Astrocyte (in vitro differentiated cells and primary cell): ENCODE data around the gene PCED1B. TPM values are rescaled to one million over a fixed set of nuclear protein-coding genes. Genes with fewer than 3 reads are reported as not detected.

Experiments
- DNase-seq: peaks from one replicate; pipeline ENCODE4 v3.0.0-alpha.2; 2010; ENCODE audit warnings: low read depth
- FAIRE-seq: peaks from 2 replicates; lab custom pipeline; 2011; peaks lifted over from hg19 to GRCh38; lab: Jason Lieb, UNC
- H2AFZ ChIP-seq: 2 replicates; pipeline ENCODE4 v1.6.0; 2012; ENCODE audit warnings: low read depth, low read length, inconsistent platforms
- H3K27ac ChIP-seq: 2 replicates; pipeline ENCODE4 v1.5.1; 2011; ENCODE audit warnings: low read depth, low read length, inconsistent platforms
- H3K27me3 ChIP-seq: 2 replicates; pipeline ENCODE4 v1.6.0; 2011; ENCODE audit warnings: low read length, inconsistent platforms; ENCODE audit not compliant: insufficient read depth
- H3K36me3 ChIP-seq: 2 replicates; pipeline ENCODE4 v1.5.1; 2011; ENCODE audit warnings: low read length, inconsistent platforms; ENCODE audit not compliant: insufficient read depth
- H3K4me1 ChIP-seq: 2 replicates; pipeline ENCODE4 v1.5.1; 2011; ENCODE audit warnings: low read length, inconsistent platforms; ENCODE audit not compliant: insufficient read depth
- H3K4me2 ChIP-seq: 2 replicates; pipeline ENCODE4 v1.6.0; 2012; ENCODE audit warnings: low read length, inconsistent platforms
- H3K4me3 ChIP-seq: 2 replicates; pipeline ENCODE4 v1.5.1; 2011; ENCODE audit warnings: low read depth, mild to moderate bottlenecking, low read length, inconsistent platforms; ENCODE audit not compliant: insufficient read depth
- H3K79me2 ChIP-seq: 2 replicates; pipeline ENCODE4 v1.6.0; 2012; ENCODE audit warnings: mild to moderate bottlenecking, low read length, inconsistent platforms; ENCODE audit not compliant: insufficient read depth
- H3K9ac ChIP-seq: 2 replicates; pipeline ENCODE4 v1.6.0; 2012; ENCODE audit warnings: mild to moderate bottlenecking, low read length, inconsistent platforms
- H3K9me3 ChIP-seq: 2 replicates; pipeline ENCODE4 v1.5.1; 2012; ENCODE audit warnings: low read depth, mild to moderate bottlenecking, low read length, inconsistent platforms; ENCODE audit not compliant: insufficient read depth
- H4K20me1 ChIP-seq: 2 replicates; pipeline ENCODE4 v1.6.0; 2012; ENCODE audit warnings: low read length, inconsistent platforms; ENCODE audit not compliant: insufficient read depth
- H3K27ac Mint-ChIP-seq: one replicate; pipeline ENCODE4 v1.8.0; 2021; ENCODE audit warnings: mild to moderate bottlenecking, mixed read lengths; ENCODE audit not compliant: unreplicated experiment
- H3K27me3 Mint-ChIP-seq: one replicate; pipeline ENCODE4 v1.8.0; 2021; ENCODE audit warnings: low read depth, mixed read lengths; ENCODE audit not compliant: unreplicated experiment
- H3K36me3 Mint-ChIP-seq: one replicate; pipeline ENCODE4 v1.8.0; 2021; ENCODE audit warnings: low read depth, mixed read lengths; ENCODE audit not compliant: unreplicated experiment
- H3K4me1 Mint-ChIP-seq: one replicate; pipeline ENCODE4 v1.8.0; 2021; ENCODE audit warnings: low read depth, mixed read lengths; ENCODE audit not compliant: unreplicated experiment
- H3K4me3 Mint-ChIP-seq: one replicate; pipeline ENCODE4 v1.8.0; 2021; ENCODE audit warnings: mild to moderate bottlenecking, moderate library complexity, mixed read lengths; ENCODE audit not compliant: unreplicated experiment
- H3K9me3 Mint-ChIP-seq: one replicate; pipeline ENCODE4 v1.8.0; 2021; ENCODE audit warnings: mild to moderate bottlenecking, mixed read lengths; ENCODE audit not compliant: unreplicated experiment
- EZH2 ChIP-seq: IDR thresholded peaks from 2 replicates; pipeline ENCODE4 v1.6.1; 2012; ENCODE audit warnings: mild to moderate bottlenecking, low read length, inconsistent platforms; ENCODE audit not compliant: insufficient read depth
- total RNA-seq: library from RNA; stranded (reverse); gene quantifications from 2 replicates; pipeline ENCODE4 v1.2.1, GENCODE V29; 2021
- TF ChIP-seq, protein P1 (sequence below): IDR thresholded peaks from 2 replicates; pipeline ENCODE4 v1.5.1; 2011; ENCODE audit warnings: low read depth, mild to moderate bottlenecking, inconsistent platforms, low read length, moderate library complexity; ENCODE audit not compliant: insufficient read depth

The PCED1B gene
- total RNA-seq, 1 donor from 2014 or later = 1.8 TPM

- Histone ChIP-seq H3K27me3 (no peaks in the 10 kb centered on the region), H3K4me1 (peaks cover 50% of the 10 kb centered on the region), H3K4me3 (no peak overlapping the region), H2AFZ (no peak overlapping the region), H4K20me1 (no peaks in the 10 kb centered on the region), H3K36me3 (no peaks in the 10 kb centered on the region), H3K9ac (no peak overlapping the region), H3K27ac (no peak overlapping the region), H3K9me3 (no peaks in the 10 kb centered on the region), H3K79me2 (peaks cover 3% of the 10 kb centered on the region), H3K4me2 (no peak overlapping the region)
- no peak for FAIRE-seq
- H3K36me3 Mint-ChIP-seq = peaks cover 2% of the 10 kb centered on the region
- peaks cover 46% of the 10 kb centered on the region for H3K4me1 Mint-ChIP-seq
- no peak overlapping the region for H3K4me3 Mint-ChIP-seq
- TF ChIP-seq, protein P1, sequence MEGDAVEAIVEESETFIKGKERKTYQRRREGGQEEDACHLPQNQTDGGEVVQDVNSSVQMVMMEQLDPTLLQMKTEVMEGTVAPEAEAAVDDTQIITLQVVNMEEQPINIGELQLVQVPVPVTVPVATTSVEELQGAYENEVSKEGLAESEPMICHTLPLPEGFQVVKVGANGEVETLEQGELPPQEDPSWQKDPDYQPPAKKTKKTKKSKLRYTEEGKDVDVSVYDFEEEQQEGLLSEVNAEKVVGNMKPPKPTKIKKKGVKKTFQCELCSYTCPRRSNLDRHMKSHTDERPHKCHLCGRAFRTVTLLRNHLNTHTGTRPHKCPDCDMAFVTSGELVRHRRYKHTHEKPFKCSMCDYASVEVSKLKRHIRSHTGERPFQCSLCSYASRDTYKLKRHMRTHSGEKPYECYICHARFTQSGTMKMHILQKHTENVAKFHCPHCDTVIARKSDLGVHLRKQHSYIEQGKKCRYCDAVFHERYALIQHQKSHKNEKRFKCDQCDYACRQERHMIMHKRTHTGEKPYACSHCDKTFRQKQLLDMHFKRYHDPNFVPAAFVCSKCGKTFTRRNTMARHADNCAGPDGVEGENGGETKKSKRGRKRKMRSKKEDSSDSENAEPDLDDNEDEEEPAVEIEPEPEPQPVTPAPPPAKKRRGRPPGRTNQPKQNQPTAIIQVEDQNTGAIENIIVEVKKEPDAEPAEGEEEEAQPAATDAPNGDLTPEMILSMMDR = no peak
- no peak for TF ChIP-seq EZH2
- H3K9me3 Mint-ChIP-seq = peaks cover 5% of the 10 kb centered on the region
- no peak for DNase-seq
- H3K27ac Mint-ChIP-seq = no peak overlapping the region
- H3K27me3 Mint-ChIP-seq = no peaks in the 10 kb centered on the region
Observed at GRCh38 chr12:47091009-47091408, 11.6 kb downstream of the PCED1B start.

GRCh38 chr12:47094804-47095203, 15.4 kb downstream of the PCED1B start:
- peaks cover 29% of the 10 kb centered on the region for H3K4me1 Mint-ChIP-seq
- H3K4me3 Mint-ChIP-seq = no peak overlapping the region
- Histone ChIP-seq H3K9ac (peak overlapping the region; percentile 79), H3K4me2 (peak overlapping the region; percentile 77), H3K27ac (peak overlapping the region; percentile 96), H3K27me3 (no peaks in the 10 kb centered on the region), H4K20me1 (no peaks in the 10 kb centered on the region), H3K4me1 (peaks cover 37% of the 10 kb centered on the region), H3K79me2 (no peaks in the 10 kb centered on the region), H3K9me3 (no peaks in the 10 kb centered on the region), H2AFZ (no peak overlapping the region), H3K36me3 (no peaks in the 10 kb centered on the region), H3K4me3 (no peak overlapping the region)
- peak; percentile 73 for DNase-seq
- H3K27ac Mint-ChIP-seq = peak overlapping the region; percentile 87
- peak; percentile 83 for FAIRE-seq
- peaks cover 5% of the 10 kb centered on the region for H3K9me3 Mint-ChIP-seq
- TF ChIP-seq, protein P1 = no peak
- no peak for TF ChIP-seq EZH2
- no peaks in the 10 kb centered on the region for H3K27me3 Mint-ChIP-seq
- peaks cover 2% of the 10 kb centered on the region for H3K36me3 Mint-ChIP-seq

GRCh38 chr12:47095446-47096236, 16.2 kb downstream of the PCED1B start:
- TF ChIP-seq EZH2 = no peak
- H2AFZ ChIP-seq = no peak overlapping the region
- peak overlapping the region; percentile 90 for H3K27ac Mint-ChIP-seq
- no peaks in the 10 kb centered on the region for H3K27me3 Mint-ChIP-seq
- H3K27me3 ChIP-seq = no peaks in the 10 kb centered on the region
- DNase-seq (peak; percentile 98), FAIRE-seq (peak; percentile 75)
- H3K36me3 ChIP-seq = no peaks in the 10 kb centered on the region
- peak overlapping the region; percentile 79 for H3K9ac ChIP-seq
- no peaks in the 10 kb centered on the region for H3K36me3 Mint-ChIP-seq
- H4K20me1 ChIP-seq = no peaks in the 10 kb centered on the region
- peak overlapping the region; percentile 77 for H3K4me2 ChIP-seq
- H3K9me3 Mint-ChIP-seq = no peaks in the 10 kb centered on the region
- peak overlapping the region; percentile 96 for H3K27ac ChIP-seq
- H3K9me3 ChIP-seq = no peaks in the 10 kb centered on the region
- peaks cover 37% of the 10 kb centered on the region for H3K4me1 ChIP-seq
- no peak overlapping the region for H3K4me3 Mint-ChIP-seq
- H3K4me1 Mint-ChIP-seq = peaks cover 34% of the 10 kb centered on the region
- peak overlapping the region; percentile 18 for H3K4me3 ChIP-seq
- H3K79me2 ChIP-seq = no peaks in the 10 kb centered on the region
